Endometrial microvascular endothelial cells (primary cell): ENCODE results near the gene UNKL. TPM values are rescaled to one million over a fixed set of nuclear protein-coding genes. Genes with fewer than 3 reads are reported as not detected.

ENCODE experiments used
- in situ Hi-C: cut with HindIII; loops from 2 replicates; pipeline ENCODE4 v1.10.0; 2017; ENCODE audit warnings: low sequenced_read_pairs, low pct_unique_long_range_greater_than_20kb; ENCODE audit errors: inconsistent ontology term
- total RNA-seq: library from RNA; depleted of rRNA; stranded (reverse); fragments of >200 nt; gene quantifications from one replicate; pipeline ENCODE4 v1.2.3, GENCODE V29; 2015; ENCODE audit errors: inconsistent ontology term

The UNKL gene
- total RNA-seq, 1 donor from 2014 or later = 9.8 TPM

DNA sequence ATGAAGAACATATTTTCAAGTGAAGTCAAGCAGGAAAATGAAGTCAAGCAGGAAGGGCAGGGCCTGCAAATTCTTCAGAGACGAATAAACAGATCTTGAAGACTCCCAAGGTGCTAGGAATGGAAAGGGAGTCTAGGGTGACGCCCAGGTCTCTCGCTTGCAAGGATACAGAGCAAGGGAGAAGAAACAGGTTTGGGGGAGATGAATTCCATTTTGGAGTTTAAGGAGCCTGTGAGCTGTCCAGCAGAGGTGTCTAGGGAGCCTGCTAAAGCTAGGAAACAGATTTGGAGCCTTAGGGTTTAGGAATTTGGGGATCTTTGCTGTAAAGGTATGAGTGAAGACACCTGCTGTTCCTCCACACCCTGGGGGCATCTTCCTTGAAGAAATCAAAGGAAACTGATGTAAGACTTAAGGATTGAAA lies 2.0 kb upstream of the UNKL start:
- in situ Hi-C loops = no loop called here

DNA sequence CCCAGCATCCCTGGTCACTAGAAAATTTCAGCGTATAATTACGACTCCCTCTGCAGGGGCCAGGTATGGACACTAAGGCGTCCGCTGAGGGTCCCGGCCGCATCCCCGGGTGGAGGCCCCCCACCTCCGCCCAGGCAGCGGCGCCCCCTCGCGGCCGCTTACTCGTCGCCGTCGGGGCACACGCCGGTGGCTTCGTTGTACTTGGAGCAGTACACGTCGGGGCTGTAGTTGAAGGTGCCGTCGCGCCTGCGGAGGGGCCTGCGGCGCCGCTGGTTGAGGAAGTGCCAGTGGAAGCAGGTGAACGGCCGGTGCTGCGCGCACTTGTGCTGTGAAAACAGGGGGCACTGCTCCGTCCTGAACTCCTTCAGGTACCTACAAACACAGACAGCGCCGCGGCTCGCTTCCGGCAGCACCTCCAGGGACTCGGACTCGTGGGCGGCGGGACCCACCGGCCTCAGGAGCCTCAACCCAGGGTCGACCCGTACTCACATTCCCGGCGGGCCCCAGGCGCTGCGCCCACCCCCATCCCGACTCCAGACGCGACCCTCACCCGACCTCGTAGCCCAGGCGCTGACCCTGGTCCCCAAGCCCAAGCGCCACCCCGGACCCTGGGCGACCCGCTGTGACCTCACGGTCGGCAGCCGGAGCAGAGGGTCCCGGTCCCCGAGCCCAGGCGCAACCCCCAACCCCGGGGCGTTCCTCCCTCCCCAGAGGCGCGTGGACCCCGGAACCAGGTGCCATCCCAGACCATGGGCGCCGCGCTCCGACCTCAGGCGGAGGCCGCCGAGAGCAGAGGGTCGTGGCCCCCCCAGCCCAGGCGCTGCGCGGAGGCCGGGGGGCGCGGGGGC lies 596 bp downstream of the UNKL start:
- in situ Hi-C loops = no loop called here

DNA sequence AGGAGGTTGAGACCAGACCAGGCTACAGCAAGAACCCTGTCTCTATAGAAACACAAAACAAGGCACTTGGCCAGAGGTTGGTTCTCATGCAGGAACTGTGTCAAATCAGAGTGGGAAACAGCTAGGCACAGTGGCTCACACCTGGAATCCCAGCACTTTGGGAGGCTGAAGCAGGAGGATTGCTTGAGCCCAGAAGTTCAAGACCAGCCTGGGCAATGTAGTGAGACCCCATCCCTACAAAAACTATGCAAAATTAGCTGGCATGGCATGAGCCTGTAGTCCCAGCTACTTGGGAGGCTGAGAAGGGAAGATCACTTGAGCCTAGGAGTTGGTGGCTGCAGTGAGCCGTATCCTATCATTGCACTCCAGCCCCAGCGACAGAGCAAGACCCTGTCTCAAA lies 1.7 kb downstream of the UNKL start:
- in situ Hi-C loops = no loop called here

DNA sequence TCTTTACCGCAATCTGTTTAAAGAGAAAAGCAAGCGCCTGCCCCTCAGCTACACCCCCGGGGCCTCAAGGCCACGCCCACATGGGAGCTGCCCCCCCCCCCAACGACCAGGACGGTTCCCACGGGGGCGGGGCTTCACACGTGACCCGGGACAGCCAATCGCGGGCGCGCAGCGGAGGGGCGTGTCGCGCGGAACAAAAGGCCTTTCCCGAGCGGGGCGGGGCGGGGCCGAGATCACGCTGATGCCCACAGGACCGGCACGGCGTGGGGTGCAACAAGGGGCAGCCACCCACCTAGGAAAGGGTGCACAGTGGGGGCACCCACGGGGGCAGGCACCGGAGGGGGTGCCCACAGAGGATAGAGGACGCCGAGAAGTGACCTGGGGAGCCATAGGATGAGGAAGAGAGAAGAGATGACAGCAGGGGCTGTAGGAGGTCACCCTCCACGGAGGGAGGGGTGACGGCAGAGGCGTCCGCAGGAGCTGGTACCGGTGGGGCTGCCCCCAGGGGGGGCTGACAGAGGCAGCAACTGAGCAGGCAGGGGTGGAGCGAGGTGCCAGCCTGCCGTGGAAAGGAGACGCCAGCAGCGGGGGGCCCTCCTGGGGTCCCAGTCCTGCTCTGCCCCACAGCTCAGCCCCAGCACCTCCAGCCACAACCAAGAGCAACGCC lies 6.2 kb downstream of the UNKL start:
- in situ Hi-C loops = no loop called here

DNA sequence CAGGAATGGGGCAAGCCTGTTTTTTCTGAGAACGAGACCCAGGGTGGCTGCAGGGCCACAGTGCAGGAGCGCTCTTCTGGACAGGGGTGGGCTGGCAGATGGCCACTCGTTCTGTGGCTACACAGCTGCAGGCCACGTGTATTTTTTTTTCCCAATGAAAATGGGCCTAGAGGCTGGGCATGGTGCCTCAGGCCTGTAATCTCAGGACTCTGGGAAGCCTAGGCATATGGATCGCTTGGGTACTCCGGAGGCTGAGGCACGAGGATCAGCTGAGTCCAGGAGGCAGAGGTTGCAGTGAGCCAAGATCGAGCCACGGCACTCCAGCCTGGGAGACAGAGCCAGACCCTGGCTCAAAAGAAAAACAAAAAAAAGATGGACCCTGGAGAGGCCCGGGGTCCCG lies 6.8 kb downstream of the UNKL start:
- in situ Hi-C loops = no loop called here

DNA sequence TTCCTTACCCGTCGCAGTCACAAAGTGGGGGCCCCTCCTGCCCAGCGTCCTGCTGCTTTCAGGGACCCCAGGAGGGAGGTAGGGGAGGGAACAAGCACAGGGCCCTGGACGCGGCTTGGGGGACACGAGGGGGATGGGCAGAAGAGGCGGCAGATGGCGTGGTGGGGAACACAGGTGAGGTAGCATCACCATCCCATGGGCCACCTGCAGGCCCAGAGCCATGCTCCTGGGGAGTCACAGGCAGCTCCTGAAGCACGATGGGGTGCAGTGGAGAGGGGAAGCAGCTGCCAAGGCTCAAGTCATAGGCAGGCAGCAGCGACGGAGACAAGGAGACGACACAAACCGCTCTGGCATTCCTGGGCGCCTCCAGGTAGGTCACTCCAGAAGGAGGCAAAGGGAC lies 10.8 kb downstream of the UNKL start:
- in situ Hi-C loops = no loop called here

DNA sequence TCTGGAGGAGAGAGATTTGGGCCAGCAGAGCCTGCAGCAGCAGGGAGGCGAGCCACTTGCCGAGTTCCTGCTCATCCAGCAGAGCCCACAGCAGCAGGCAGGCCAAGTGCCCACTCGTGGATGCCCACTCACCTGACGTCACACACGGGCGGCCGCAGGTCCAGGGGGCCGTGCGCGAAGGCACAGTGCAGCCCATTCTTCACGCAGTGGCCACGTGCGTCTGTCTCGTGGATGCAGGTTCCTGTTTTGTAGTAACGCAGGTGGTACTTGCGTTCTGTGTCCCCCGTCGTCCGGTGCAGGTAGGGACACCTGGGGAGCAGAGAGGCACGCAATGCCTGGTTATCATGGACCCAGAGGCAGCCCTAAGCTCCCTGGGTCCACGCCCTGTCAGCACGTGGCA lies 11.5 kb downstream of the UNKL start:
- in situ Hi-C loops = no loop called here

DNA sequence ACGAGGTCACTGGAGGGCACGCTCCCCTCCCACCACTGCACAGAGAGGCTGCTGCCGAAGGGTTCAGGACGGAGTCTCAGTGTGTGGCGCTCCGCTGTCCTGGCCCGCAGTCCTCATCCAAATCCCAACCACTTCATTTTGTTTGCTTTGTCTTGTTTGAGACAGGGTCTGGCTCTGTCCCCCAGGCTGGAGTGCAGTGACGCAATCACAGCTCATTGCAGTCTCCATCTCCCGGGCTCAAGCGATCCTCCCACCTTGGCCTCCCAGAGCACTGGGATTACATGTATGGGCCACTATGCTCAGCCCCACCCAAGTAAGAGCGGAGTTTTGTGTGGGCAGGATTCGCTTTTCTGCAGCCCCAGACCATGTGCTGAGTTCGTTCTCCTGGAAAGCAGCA lies 12.7 kb downstream of the UNKL start:
- in situ Hi-C loops = no loop called here

DNA sequence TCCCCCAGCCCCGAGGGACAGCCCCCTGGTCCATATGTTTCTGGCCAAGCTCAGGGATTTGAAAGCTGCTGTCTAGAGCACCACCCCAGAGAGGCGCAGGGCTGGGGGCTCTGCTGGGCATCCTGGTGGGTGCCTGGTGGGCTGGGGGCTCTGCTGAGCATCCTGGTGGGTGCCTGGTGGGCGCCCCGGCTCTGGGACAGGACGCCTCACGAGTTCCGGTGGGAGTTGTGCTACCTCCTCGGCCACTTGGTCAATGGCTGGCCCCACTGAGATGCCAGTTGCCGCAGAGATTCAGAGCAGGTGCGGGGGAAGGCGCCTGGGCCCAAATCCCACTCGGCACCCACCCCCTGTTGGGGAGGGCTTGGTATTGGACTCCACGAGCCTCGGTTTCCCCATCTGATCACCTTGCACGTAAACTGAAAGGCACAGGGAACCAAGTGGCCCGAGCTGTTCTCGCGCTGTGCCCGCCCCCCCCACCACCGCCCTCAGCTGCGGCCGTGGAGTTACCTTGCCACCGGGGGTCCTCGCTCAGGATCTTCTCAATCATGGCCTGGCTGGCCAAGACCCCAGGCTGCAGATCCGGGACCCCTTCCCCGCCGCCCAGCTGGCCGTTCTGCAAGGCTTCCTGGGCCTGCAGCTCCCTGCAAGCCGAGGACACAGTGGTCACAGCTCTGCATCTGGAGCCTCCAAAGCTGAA lies 13.3 kb downstream of the UNKL start:
- in situ Hi-C loops = no loop called here

DNA sequence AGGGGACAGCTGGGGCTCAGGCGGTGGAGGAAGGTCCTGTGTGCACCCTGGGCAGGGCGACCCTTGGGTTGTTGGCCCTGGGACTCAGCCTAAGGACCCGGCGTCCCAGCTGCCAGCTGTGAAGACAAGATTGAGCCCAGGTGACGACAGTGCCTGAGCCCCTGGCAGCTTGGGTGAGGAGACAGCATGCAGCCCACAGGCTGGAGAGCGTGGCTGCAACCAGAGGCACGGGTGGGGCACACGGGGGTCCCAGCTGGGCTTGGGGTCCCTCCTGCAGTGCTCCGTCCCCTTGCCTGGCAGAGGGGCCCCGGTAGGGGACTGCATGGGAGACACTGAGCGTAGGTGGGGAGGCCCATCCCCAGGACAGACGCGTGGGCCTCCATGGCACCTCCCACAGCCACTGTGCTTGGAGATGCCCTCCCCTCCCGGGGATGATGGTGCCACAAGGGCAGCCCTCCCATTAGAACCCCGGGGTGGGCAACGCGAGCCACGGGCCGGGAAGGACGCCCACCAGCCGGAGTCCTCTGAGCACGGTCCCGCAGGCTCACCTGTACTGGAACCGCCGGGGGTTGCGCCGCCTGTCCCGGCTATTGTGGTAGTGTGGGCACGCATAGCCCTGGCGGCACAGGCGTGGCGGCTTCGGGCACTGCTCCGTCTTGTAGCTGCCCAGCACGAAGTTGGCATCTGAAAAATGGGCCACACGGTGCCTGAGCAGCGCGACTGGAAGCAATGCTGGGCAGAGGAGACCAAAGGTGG lies 15.5 kb downstream of the UNKL start:
- in situ Hi-C loops = loop anchor here (25.0 kb wide), 1 partner anchor 88 kb away; the partner anchor contains the start of genes CLCN7, PTX4 and TELO2

DNA sequence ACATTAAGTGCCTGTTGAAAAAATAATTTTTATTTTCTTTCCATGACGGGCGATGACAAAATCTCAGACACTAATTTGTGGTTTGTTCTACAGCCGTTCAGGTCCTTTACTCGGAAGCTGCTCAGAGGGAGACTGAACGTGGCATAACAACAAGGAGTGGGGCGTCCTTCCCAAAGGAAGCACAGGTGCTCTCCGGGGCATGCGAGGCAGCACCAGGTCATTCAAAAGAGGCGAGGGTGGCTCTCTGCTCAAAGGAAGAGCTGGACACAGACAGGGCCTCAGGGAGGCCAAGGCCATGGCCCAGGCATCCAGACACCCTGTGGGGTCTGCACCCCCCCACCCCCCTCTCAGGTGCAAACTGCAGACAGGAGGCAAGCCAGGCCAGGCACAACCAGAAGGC lies 16.2 kb downstream of the UNKL start:
- in situ Hi-C loops = loop anchor here (25.0 kb wide), 1 partner anchor 89 kb away; the partner anchor contains the start of genes CLCN7, PTX4 and TELO2

DNA sequence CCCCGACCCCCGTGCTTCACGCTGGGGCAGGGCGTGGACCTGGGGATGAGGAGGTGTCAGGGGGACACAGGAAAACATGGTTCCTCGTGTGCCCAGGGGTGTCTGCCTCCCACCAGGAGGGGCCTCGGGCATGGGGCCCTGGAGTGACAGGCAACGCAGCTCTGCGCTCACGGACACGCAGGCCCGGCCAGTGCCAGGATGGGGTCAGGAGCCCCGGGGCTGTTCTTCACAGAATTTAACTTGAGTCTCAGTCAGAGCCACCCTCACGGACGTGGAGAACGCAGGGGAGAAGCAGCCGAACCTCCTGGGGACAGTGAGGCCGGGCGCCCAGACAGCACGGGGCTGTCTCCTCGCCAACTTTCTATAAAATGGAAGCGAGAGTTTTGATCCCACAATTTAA lies 16.7 kb downstream of the UNKL start:
- in situ Hi-C loops = loop anchor here (25.0 kb wide), 1 partner anchor 90 kb away; the partner anchor contains the start of genes CLCN7, PTX4 and TELO2

DNA sequence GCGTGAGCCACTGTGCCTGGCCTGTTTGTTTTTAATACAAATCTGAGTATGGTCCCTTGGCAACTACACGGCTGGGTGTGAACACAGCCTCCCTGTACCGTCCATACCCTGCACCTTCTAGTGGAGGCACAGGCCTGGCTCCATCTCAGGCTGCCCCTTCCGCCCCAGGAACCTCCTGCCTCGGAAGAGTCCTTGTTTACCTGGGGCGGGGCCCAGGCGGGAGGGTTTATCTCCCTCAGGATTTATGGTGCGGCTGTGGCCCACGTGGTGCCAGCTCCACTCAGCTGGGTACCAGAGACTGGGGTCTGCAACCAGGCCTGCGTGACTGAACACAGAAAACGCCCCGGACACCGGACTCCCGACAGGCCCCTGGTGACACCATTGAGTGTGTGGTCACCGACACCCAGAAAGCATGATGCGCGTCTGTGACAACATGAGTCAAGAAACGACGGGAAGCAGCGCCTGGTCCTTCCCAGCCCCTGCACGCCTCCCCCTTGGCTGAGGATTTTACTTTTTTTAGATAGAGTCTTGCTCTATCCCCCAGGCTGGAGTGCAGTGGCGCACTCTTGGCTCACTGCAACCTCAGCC lies 19.0 kb downstream of the UNKL start:
- in situ Hi-C loops = loop anchor here (25.0 kb wide), 1 partner anchor 92 kb away; the partner anchor contains the start of genes CLCN7, PTX4 and TELO2

DNA sequence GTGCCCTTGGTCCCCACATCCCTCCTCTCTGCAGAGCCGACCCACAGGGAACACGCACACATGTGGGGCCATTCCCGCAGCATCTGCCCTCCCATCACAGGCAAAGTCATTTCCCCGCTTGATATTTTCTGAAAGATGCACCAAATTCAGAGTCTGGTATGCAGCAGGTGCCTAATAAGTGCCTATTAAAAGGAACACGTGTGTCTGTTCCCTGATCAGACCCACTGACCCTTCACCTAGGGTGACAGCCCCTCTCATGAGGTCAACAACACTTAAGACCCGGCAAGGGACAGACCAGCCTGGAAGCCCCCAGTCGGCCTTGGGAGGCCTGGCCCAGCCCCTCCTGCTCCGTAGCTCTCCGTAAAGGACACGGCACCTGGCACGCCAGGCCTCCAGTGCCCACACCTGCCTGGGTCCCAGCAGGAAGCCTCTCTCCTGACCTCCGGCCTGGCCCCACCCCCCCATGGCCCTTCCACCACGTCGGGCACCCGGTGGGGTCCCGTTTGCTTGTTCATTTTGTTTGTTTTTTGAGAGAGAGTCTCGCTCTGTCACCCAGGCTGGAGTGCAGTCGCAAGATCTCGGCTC lies 20.0 kb downstream of the UNKL start:
- in situ Hi-C loops = loop anchor here (25.0 kb wide), 1 partner anchor 93 kb away; the partner anchor contains the start of genes CLCN7, PTX4 and TELO2

DNA sequence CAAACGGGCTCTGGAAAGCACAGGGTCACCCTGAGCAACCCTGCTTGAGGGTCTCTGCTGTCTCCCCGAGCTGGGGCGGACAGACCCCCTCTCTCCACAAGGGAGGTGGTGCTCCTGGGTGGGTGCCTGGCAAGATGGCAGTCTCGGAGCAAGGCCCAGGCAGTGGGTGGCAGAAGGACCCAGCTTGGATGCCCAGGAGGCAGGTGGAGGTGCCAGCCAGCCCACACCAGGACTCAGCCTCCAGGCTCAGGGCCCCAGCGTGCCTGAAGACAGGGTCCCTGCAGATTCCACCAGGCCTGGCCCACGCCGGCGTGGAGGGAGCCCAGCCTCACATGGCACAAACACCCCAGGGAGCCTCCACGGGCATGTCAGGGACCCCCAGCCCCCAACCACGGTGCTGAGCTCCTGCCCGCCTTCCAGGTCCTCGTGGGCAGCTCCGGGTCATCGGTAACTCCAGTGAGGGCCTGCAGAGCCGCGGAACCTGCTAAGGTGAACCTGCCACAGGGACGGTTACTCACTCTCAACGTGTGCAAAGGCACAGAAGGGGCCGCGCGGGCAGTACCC lies 20.8 kb downstream of the UNKL start:
- in situ Hi-C loops = loop anchor here (25.0 kb wide), 1 partner anchor 94 kb away; the partner anchor contains the start of genes CLCN7, PTX4 and TELO2

DNA sequence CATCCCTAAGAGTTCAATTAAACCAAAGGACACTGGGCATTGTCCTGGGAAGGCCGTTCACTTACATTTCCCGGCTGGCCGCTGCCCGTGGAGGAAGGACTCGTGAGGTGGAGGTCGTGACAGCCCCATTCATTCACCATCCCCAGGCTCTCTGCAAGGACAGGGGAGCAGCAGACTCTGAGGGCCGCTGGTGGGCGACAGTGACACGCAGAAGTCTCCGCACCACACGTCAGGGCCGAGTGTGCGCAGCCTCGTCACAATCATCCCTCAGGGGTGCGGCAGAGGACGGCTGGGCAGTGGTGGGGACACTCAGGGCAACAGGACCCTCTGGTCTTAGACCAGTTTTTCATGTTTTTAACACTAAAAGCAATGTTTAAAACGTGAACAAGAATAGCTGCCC lies 21.7 kb downstream of the UNKL start:
- in situ Hi-C loops = loop anchor here (25.0 kb wide), 1 partner anchor 94 kb away; the partner anchor contains the start of genes CLCN7, PTX4 and TELO2

DNA sequence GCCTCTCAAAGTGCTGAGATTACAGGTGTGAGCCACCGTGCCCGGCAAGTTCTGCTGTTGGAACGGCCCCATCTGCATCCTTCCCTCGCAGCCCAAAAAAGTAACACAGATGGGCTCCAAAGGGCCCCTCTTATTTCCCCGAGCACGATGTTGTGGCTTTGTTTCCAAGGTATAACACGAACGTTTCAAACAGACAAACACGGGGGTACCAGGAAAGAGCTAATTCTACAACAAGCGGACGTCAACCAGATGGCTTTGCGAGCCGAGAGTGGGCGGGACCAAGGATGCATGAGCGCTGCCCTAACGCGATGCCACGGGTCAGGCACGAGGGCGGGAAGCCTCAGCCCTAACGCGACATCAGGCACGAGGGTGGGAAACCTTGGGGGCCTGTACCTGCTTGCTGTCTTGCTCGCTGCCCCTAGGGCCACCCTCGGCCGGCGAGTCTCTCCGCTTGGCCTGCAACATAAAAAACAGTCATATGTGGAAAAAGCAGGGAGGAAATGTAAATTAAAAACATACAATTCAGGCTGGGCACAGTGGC lies 24.2 kb downstream of the UNKL start:
- in situ Hi-C loops = loop anchor here (25.0 kb wide), 1 partner anchor 97 kb away; the partner anchor contains the start of genes CLCN7, PTX4 and TELO2
